Right lung (tissue), 5 donors: ENCODE results near the gene ELK4. TPM values are rescaled to one million over a fixed set of nuclear protein-coding genes. Genes with fewer than 3 reads are reported as not detected.

Experiments used
- DNase-seq, 2 donors: peaks; one replicate each; pipeline ENCODE4 v3.0.0-alpha.2; 2013
- polyA plus RNA-seq, 5 donors: library from polyadenylated mRNA; unstranded; fragments of 120-200 nt; gene quantifications; one replicate each; pipeline versions ENCODE4 v1.2.1 to v1.2.3, GENCODE V29; 2013; ENCODE audit warnings: inconsistent platforms in 1 of 5, low replicate concordance in 1 of 5; ENCODE audit not compliant: insufficient read length in 5 of 5, insufficient read depth in 1 of 5

ELK4 gene
- polyA plus RNA-seq, 5 donors, result 19.2 to 27.7 (median 26.7) TPM

DNA sequence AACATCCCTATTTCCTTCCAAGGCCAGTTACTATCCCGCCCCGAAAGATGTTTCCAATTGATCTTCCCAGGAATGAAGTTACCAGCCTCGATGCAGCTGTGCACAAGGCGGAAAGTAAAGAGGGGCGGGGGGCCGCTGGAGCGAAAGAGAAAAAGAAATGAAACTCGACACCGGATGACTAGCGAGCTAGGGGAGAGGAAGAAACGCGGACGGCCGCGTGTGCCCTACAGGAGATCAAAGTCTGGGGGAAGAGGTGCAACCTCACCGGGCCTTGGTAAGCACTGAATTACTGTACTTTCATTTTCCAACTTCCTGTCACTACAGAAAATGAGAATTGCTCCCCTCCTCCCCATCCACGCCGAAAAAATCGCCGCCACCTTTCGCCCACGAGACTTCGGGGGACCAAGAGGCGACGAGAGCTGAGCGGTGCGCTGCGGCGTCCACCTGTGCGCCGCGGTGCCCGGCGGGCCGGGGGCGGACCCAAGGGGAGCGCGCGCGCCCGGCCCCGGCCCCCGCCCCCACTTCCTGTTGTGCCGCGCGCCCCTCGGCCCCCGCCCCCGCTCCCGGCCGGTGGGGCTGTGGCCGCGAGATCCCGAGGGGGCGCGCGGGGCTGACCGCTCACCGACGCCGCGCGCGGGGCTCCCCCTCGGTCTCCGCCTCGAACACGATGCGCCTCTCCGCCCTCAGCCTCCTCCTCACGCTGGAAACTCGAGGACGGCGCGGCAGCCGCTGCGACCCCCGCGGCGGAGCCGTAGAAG is 622 bp downstream of the ELK4 start:
- peak; percentile 78 to 82 for DNase-seq

GRCh38 chr1:205630651-205631009 is 1.2 kb downstream of the ELK4 start:
- no peak for DNase-seq

DNA sequence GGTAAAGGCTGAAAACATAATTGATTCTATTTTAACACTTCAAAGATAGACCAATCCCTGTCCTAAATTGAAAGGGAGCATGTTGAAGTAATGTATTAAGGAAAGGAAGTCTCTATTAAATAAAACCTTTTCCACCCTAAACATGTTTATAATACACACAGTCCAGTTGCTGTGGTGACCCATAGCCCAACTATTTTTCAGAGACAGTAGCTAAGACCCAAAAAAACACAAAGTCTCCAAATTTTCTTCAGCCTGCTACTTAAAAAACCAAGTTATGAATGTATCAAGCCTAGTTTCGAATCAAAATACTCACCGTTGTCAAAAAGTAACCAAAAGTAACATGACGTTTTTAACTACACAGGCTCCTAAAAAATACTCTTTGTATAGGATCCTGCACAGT is 1.6 kb downstream of the ELK4 start:
- DNase-seq, result peak in 1 of 2 donors; percentile 35

DNA sequence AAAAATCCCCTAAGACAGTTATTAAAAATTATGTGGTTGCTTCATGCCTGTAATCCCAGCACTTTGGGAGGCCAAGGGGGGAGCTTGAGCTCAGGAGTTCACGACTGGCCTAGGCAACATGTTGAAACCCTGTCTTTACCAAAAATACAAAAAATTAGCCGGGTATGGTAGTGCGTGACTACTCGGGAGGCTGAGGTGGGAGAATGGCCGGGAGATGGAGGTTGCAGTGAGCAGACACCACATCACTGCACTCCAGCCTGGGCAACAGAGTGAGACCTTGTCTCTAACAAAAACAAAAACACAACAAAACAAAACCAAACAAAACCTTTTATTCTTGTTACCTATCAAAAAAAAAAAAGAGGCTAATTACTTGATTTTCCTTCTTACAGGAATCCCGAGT is 2.1 kb downstream of the ELK4 start:
- no peak for DNase-seq

DNA sequence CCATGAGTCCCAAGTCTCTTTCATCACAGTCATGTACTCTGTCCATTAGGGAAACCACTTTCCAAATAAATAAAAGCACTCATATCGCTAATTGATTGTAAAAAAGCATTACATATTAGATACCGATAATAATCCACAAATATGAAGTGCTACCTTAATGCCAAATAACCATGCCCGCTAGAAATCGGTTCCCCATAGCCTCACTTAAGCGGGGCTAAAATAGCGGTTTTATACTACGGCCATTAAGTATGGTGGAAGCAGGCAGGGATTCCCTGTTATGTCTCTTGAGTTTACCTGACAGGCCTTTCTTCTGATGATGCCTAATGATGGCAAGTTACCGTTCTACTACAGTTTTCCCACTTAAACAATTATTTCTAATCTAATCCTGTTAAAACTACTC is 3.9 kb downstream of the ELK4 start:
- DNase-seq, result no peak

GRCh38 chr1:205626216-205626615 is 5.6 kb downstream of the ELK4 start:
- no peak for DNase-seq

DNA sequence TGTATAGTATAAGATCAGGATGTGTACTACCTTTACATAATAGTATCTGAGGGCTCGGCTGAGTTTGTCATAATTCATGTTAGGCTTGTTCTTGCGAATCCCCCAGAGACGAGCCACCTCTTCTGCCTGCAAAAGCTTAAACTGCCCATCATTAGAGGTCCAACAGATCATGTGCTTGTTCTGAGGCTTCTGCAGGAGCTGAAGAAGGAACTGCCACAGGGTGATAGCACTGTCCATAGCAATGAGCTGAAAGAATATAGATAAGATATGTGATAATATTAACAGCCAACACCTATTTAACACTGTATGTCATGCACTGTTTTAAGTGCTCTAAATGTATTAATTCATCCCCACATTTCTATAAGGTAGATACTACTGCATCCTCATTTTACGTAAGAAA is 8.2 kb downstream of the ELK4 start:
- no peak for DNase-seq

DNA sequence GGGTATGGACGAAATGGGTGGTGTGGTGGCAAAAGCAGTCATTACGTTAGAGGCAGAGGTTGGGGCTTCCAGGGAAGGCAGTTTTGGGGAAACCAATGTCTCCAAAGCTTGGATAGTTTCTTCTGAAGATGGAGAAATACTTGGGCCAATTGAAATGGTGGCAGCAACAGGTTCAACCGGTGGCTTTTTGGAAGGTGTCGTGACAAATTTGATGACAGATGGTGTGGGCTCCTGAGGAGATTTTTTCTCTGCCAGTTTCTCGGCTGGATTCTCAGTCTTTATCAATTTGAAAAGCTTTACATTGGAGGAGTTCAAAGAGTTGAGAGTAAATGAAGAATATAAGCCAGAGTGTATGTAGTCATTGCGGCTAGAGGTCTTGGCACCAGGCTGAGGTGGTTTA is 11.5 kb downstream of the ELK4 start:
- DNase-seq, result no peak

GRCh38 chr1:205619376-205619775 is 12.4 kb downstream of the ELK4 start:
- no peak for DNase-seq

DNA sequence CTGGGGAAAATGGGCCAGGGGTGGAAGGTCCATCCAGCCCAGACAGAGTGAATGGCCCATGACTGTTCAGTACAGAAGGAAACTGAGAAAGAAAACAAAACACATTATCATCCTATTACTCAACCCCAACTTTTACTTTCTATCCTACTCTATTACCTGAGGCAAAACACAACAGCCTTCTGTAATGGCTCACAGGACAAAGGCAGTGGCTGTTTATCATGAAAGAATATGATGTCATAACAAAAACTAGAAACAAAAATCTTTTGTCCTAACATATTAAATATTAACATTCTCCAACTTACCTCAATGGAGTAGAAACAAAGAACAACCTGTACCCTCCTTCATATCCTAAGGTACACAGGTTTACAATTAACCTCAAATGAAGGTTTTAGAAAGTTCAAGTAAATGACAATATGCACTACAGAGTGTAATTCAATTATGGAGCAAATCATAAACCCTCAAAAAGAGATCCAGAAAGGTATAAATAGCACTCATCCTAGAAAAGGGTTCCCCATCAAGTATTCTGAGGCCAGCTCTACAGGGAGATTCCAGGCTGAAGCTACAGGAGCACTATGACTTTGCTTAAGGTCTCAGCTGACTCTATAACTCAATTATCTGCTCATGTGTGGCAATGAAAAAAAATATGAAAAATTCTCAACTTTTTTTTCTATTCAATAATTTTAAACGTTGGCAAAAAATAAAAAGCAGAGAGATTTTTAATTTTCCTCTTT is 15.1 kb downstream of the ELK4 start:
- DNase-seq, result no peak

DNA sequence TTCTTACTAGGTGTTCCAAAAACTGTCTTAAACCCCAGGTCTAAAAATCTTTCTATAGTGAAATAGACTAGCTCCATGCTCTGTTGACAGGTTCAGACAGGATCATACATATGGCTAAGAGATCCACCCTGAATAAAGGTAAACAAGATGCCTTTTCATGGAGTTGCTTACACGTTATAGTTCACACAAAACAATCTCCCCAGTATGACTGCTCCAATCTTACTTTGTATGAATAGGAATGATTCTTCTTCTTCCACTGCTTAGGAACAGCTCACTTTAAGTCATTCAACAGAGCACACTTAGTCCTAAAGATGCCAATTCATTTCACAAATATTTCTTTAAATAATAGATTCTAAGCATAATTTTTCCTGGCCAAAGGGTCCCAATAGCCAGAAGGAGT is 16.0 kb downstream of the ELK4 start:
- DNase-seq, result no peak

DNA sequence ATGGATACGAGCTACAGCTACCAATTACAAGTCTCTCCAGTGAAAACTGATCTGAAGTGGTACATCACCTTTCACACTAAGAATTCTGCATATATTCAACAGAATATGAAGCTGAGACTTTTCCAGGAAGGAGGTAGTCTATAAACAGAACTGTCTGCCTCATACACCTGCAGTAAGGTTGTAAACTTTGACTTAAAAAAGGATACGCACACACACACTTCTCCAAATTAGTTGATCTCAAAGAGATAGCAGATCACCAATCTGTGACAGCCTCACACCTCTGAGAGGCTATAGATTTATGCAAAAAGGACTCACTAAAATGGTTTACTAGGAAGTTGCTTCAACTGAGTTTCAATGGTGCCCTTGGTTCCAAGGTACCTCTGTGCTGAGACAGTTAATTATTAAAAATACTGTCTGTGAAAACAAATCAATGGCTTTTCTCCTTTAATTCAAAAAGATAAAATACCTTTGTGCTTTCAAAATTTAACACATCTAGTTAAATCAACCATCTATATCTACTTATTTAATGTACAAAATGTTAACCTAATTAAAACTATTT is 17.9 kb downstream of the ELK4 start:
- no peak for DNase-seq

DNA sequence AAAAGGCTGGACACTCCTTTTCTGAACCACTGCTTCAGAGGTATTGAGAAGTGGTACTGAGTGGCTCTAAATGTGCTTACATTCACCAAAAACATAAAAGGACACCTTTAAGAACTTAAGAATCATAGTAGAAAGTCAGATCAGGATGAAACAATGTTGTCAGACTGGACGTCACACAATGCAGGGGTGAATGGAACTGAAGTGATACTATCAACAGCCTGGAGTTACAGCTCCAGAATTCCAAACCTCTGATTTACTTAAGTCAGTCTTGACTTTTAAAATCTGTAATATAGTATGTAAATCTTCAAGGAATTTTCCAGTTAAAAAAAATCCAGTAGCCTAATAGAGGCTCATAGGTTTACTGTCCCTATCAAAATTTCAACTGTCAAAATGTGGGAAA is 19.3 kb downstream of the ELK4 start:
- no peak for DNase-seq

DNA sequence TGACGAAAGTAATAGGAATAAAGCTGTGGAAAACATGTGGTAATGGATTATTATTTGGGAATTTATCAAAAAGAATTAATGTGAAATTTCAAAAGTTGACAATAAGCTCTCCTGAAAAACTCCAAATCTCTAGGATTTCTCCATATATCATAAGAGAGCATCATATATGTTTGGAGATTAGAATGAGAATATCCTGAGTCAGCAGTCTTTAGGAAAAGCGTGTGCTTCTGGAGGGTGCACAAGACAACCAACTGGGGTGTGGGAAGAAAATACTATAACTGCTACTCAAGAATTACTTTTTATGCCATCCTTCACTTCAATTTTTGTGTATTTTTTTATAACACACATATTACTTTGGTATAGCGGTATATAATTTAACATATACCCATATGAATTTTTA is 19.7 kb downstream of the ELK4 start:
- no peak for DNase-seq

GRCh38 chr1:205610901-205611466 is 20.8 kb downstream of the ELK4 start:
- DNase-seq, result no peak

- no peak for DNase-seq
Measured at GRCh38 chr1:205610036-205610435, 21.8 kb downstream of the ELK4 start.

DNA sequence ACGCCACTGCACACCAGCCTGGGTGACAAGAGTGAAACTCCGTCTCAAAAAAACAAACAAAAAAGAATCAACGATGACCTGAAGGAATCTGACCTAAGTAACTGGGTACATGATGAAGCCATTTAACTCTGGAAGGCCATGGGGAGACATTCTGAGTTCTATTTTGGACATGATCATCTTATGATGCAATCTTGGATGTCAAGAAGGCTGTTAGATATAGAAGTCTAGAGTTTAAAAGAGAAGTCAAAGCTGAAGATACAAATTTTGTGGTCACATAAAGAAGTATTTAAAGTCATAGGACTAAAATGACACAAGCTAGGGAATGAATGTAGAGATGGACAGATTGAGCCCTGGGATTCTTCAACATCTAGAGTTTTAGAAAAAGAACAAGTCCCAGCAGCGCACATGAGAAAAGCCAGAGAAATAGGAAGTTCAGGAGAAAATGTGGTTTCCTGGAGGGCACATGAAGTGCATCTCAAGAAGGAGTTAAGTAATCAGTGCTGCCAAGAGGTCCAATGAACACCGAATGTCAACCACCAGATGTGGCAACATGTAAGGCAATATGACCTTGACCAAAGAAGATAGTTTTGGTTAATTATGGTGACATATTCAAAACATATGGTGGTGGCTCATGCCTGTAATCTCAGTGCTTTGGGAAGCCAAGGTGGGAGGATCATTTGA is 26.8 kb downstream of the ELK4 start:
- DNase-seq, result no peak

GRCh38 chr1:205604059-205604458 is 27.8 kb downstream of the ELK4 start:
- DNase-seq, result no peak

DNA sequence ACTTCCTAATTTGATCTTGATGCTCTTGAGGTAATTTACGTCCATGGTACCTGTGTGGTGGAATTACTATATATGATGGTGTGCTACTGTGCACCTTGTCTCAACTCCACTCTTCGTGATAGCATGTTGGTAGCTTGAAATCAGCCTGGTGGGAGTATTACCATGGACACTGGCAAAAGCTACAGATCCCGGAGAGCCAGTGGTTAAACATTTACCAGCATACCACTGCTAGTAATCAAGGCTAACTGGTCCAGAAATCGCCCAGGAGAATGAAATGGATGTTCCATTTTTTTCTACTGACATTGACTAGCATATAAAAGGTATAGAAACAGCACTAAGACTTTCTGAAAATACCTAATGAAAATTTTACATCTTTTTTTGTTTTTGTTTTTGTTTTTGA is 30.6 kb downstream of the ELK4 start:
- DNase-seq, result no peak

GRCh38 chr1:205600085-205600484 is 31.7 kb downstream of the ELK4 start:
- DNase-seq, result no peak

- DNase-seq, result no peak
Measured at GRCh38 chr1:205599669-205600042, 32.2 kb downstream of the ELK4 start.
